ENCODE results near the gene CD74. TPM values are rescaled to one million over a fixed set of nuclear protein-coding genes. Genes with fewer than 3 reads are reported as not detected.

Gene CD74
- total and polyA plus RNA-seq, 2 of the 13 experiments (the other 11 are each of a cell fraction or from before 2014, with no cell fraction given) = 34.1 to 84.4 TPM

- ChIA-PET POLR2A (no interaction called here), CTCF (ENCODE audit: low intra/inter-chr PET ratio, low total read pairs) (no interaction called here)
- in situ Hi-C loops (cut with HindIII; ENCODE audit: extremely low pct_ligation_motif_present, low pct_unique_long_range_greater_than_20kb) (no loop called here), intact Hi-C loops (cut with micrococcal nuclease; ENCODE audit: unreplicated experiment) (no loop called here)
- Histone ChIP-seq H3K79me2 (ENCODE audit: insufficient read depth, low read length) (peaks cover 5% of the 10 kb centered on the region), H3K9me3 (ENCODE audit: low read length) (no peaks in the 10 kb centered on the region), H3K4me1 (ENCODE audit: insufficient read depth, low read length) (peaks cover 25% of the 10 kb centered on the region), H3K27me3 (ENCODE audit: control insufficient read depth in 1 of 2, insufficient read depth in 2 of 2, low read length in 2 of 2) (no peaks in the 10 kb centered on the region), H3K4me3 (replicated peaks in 1 of 3; ENCODE audit: insufficient read depth in 1 of 3, low read depth in 2 of 3, low read length in 3 of 3) (no peak overlapping the region), H2AFZ (ENCODE audit: low read length) (no peak overlapping the region), H3K27ac (ENCODE audit: extremely low read length, insufficient read depth, low read length) (no peak overlapping the region), H4K20me1 (ENCODE audit: insufficient read depth, low read length) (no peaks in the 10 kb centered on the region), H3K36me3 (replicated peaks in 1 of 2; ENCODE audit: control insufficient read depth in 1 of 2, insufficient read depth in 2 of 2, low read length in 2 of 2) (peaks cover 6 to 21% of the 10 kb centered on the region in 2 experiments; a peak in 4 of 5 replicates), H3K4me2 (ENCODE audit: low read depth, low read length) (no peak overlapping the region), H3K9ac (ENCODE audit: insufficient read depth, low read depth, low read length) (no peak overlapping the region)
- BruUV-seq (replicated peaks) = no TSS peak
- WGBS (ENCODE audit: low lambda C conversion rate) = 92% methylated on average over 7 of the region's 13 CpGs
- ATAC-seq (no peak), FAIRE-seq (no peak), DNase-seq (ENCODE audit: low spot score) (no peak)
- TF ChIP-seq AGO2 (optimal IDR thresholded peaks at IDR 0.05; ENCODE audit: low read depth, low read length) (peak; percentile 17), SP140L (CRISPR knock-in tag; IDR thresholded peaks at IDR 0.05; ENCODE audit: borderline replicate concordance) (no peak), IKZF4 (CRISPR knock-in tag; IDR thresholded peaks at IDR 0.05; ENCODE audit: borderline replicate concordance, low read depth, not compliant biosample characterization) (no peak)
Measured at GRCh38 chr5:150407096-150407720, 5.5 kb downstream of the CD74 start.

GRCh38 chr5:150406723-150407095, 6.0 kb downstream of the CD74 start:
- ATAC-seq (no peak), DNase-seq (ENCODE audit: low spot score) (no peak), FAIRE-seq (no peak)
- Histone ChIP-seq H3K79me2 (ENCODE audit: insufficient read depth, low read length) (peaks cover 5% of the 10 kb centered on the region), H2AFZ (ENCODE audit: low read length) (no peak overlapping the region), H3K4me2 (ENCODE audit: low read depth, low read length) (no peak overlapping the region), H3K4me3 (replicated peaks in 1 of 3; ENCODE audit: insufficient read depth in 1 of 3, low read depth in 2 of 3, low read length in 3 of 3) (no peak overlapping the region), H4K20me1 (ENCODE audit: insufficient read depth, low read length) (no peaks in the 10 kb centered on the region), H3K27me3 (ENCODE audit: control insufficient read depth in 1 of 2, insufficient read depth in 2 of 2, low read length in 2 of 2) (no peaks in the 10 kb centered on the region), H3K9ac (ENCODE audit: insufficient read depth, low read depth, low read length) (no peak overlapping the region), H3K36me3 (replicated peaks in 1 of 2; ENCODE audit: control insufficient read depth in 1 of 2, insufficient read depth in 2 of 2, low read length in 2 of 2) (peaks cover 6 to 21% of the 10 kb centered on the region in 2 experiments; a peak in 4 of 5 replicates), H3K9me3 (ENCODE audit: low read length) (no peaks in the 10 kb centered on the region), H3K27ac (ENCODE audit: extremely low read length, insufficient read depth, low read length) (no peak overlapping the region), H3K4me1 (ENCODE audit: insufficient read depth, low read length) (peaks cover 20% of the 10 kb centered on the region)
- WGBS (ENCODE audit: low lambda C conversion rate) = 91% methylated on average over 10 of the region's 10 CpGs
- intact Hi-C loops (cut with micrococcal nuclease; ENCODE audit: unreplicated experiment) = no loop called here
- ChIA-PET POLR2A (interaction anchor here (1.3 kb wide), 1 partner anchor 43 kb away, joined by 3 read pairs; the partner anchor contains the start of gene RPS14), CTCF (ENCODE audit: low intra/inter-chr PET ratio, low total read pairs) (no interaction called here)
- in situ Hi-C loops (cut with HindIII; ENCODE audit: extremely low pct_ligation_motif_present, low pct_unique_long_range_greater_than_20kb) = no loop called here
- no TSS peak for BruUV-seq (replicated peaks)
- no peak for TF ChIP-seq TERF1 (CRISPR knock-in tag; IDR thresholded peaks at IDR 0.05)
- no peak for TF ChIP-seq YY1 (IDR thresholded peaks at IDR 0.05; ENCODE audit: insufficient read depth, insufficient replicate concordance, low read depth, low read length)
- no peak for TF ChIP-seq ZNF616 (CRISPR knock-in tag; IDR thresholded peaks at IDR 0.05; ENCODE audit: low read depth)
- TF ChIP-seq ZNF562 (CRISPR knock-in tag; IDR thresholded peaks at IDR 0.05; ENCODE audit: borderline replicate concordance) = no peak
- no peak for TF ChIP-seq MAX (IDR thresholded peaks at IDR 0.05)
- no peak for TF ChIP-seq NFRKB (IDR thresholded peaks at IDR 0.05)
- TF ChIP-seq HIC2 (CRISPR knock-in tag; IDR thresholded peaks at IDR 0.05; ENCODE audit: low read depth) = no peak
- no peak for TF ChIP-seq JDP2 (CRISPR knock-in tag; IDR thresholded peaks at IDR 0.05; ENCODE audit: borderline replicate concordance)
- TF ChIP-seq TBL1XR1 (IDR thresholded peaks at IDR 0.05; ENCODE audit: borderline replicate concordance, low read length, partially characterized antibody) = no peak
- TF ChIP-seq PREB (CRISPR knock-in tag; IDR thresholded peaks at IDR 0.05) = no peak
- TF ChIP-seq ZIK1 (CRISPR knock-in tag; IDR thresholded peaks at IDR 0.05; ENCODE audit: borderline replicate concordance, low read depth) = no peak

Measured in HepG2 (cell line).